GM12874 (cell line): Measurements from ENCODE around the gene KRT85.

Source experiments
- TF ChIP-seq, protein P1 (sequence below): IDR thresholded peaks from 2 replicates; pipeline ENCODE4 v1.5.1; 2011; ENCODE audit warnings: low read depth, mild to moderate bottlenecking, control low read depth, low read length, moderate library complexity; ENCODE audit not compliant: insufficient read depth

The KRT85 gene

DNA sequence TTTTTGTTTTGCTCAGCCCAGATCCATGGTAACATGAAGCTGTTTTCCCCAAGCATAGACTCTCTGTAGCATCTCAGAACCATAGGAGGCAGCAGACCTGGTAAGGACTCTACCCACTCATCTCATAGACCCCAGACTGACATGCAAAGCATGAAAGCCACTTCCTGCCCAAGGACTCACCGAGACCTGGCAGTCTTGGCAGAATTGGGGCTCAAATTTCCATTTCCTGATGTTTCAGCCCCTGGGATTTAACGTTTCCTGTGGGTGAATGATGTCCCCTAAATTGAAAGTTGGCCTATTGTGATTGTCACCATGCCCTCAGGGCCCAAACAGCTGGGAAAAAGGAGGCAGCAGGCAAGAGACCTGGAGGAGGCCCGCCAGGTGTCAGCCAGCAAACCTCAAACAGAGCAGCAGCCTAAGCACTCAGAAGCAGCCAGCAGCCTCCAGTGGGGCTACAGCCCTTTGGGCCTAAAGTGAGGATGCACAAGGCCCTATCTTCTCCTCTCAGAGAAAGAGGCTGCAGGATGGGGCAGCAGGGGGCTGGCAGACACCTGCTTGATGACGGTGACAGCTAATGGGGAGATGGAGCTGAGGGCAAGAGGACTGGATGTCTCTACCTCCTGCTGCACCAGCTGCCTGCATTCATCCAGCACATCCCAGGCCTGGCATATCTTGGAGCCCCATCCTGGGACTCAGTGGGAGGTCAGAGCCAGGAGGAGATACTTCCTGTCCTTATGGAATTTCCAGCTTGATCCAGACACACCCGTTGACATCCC, 8.5 kb downstream of the KRT85 start:
- TF ChIP-seq, protein P1, sequence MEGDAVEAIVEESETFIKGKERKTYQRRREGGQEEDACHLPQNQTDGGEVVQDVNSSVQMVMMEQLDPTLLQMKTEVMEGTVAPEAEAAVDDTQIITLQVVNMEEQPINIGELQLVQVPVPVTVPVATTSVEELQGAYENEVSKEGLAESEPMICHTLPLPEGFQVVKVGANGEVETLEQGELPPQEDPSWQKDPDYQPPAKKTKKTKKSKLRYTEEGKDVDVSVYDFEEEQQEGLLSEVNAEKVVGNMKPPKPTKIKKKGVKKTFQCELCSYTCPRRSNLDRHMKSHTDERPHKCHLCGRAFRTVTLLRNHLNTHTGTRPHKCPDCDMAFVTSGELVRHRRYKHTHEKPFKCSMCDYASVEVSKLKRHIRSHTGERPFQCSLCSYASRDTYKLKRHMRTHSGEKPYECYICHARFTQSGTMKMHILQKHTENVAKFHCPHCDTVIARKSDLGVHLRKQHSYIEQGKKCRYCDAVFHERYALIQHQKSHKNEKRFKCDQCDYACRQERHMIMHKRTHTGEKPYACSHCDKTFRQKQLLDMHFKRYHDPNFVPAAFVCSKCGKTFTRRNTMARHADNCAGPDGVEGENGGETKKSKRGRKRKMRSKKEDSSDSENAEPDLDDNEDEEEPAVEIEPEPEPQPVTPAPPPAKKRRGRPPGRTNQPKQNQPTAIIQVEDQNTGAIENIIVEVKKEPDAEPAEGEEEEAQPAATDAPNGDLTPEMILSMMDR: peak; percentile 9; the same call in 1 of the 2 replicates

DNA sequence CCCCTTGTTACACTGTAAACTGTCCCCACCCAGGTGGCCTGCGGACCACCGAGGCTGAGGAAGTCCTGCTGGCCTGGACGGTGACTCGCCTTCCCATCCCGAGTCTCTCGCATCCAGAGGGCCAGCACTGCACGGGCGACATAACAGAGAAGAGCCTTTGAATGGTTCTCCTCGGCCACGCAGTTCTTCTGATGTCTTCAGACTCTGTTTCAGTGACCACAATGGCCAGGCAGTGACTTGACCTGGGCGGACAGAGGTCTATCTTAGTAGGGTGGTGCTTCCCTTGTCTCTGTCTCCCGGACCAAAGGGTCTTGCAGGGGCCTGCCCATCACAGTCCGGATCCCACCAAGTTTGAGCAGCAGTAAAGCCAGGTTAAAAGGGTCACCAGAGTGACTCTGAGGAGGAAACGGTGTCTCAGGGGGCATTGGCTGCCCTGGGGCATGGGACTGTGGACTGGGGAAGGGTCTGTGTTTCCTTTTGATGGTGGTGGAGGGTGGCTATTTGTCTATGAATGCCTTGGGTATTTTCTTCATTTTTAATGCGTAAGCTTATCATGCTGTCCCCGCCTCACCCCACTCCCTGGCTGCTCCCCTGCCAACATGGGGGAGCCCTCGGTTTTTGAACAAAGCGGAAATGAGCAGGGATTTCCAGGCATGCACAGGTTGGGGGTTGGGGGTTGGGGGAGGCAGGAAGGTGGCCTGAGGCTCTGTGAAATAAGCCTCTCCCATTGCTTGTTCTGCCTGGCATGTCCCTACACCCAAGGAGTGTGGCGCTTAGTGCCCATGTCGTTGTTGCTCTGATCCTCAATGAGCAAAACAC, 10.3 kb downstream of the KRT85 start:
- TF ChIP-seq, protein P1: no peak

DNA sequence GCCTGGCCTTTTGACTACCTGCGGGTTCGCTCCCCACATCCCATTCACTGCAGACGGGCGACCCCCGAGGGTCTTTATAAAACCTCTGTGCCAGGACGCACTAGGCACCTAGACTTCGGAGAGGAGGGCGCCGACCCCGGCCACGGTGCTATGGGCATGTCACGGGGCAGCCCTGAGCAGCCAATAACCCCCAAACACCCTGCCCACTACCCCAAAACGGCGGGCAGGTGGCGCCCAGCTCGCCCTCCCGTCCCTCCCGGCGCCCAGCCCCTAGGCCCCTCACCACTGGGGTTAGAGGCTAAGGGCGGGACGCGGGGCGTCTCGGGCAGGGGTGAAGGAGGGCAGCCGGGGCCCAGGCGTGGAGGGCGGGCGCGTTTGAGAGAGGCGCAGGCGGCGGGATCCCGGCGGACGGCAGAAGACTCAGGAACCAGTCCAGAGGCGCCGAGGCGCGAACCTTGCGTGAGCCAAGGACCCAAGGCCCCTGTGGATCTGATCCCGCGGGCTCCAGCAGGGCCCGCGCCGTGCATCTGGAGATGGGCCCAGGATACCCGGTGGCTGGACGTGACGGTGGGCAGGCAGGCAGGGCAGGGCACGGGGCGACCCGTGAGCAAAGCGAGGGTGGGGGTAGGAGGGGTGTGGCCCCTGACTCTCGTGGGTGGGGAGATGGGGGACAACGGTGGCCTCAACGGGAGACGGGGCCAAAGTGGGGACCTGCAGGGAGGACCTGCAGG, 11.1 kb downstream of the KRT85 start:
- TF ChIP-seq, protein P1: no peak

DNA sequence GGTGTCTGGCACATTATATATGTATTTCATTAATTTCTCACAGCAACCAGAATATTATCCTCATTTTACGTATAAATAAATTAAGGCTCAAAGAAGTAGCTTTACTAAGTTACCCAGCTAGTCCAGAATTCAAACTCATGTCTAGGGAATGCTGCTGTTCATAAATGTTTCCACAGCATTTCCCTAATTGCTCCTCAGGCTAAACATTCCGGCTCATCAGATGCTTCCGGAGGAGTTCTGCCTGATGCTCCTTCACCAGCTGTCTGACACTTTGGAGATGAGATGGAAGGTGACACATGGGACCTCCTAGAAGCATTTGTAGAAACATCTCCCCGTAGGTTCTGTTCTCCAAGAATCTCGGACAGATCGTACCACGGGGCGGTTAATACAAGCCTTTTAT, 12.1 kb downstream of the KRT85 start:
- TF ChIP-seq, protein P1: no peak

DNA sequence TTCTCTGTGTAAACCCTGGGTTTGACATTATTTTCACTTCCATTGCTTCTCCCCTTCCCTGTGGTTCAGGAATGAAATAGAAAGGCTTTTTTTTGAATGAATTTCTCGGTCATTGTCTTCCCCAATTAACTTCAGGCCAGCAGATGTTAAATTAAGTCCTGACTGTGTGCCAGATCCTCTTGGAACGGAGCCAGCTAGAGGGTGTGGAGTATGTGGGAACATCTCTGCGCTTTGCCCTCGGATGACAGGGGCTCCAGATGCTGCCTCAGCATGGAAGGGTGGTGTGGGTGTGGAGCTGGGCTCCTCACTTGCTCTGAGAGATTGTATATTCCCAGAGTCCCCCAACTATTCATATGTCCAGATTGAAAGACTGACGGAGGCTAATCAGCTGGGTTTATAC, 13.1 kb downstream of the KRT85 start:
- TF ChIP-seq, protein P1: no peak

DNA sequence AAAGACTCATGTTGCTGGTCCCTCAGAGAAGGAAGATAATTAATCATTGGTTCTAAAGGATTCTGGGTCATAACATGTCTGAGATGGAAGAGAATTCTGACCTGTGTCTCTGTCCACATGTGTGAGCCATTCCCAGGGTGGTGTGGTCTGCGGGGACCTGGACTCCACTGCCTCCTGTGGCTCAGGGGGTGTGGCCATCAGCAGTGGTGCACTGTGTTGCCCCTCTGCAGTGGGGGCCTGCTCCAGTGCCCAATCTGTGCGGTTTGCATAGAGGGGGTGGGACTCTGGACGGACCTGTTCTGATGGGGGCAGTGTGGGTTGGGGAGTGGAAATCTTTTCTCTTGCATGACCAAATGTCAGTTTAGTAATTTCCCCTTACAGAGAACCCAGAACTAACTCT, 13.5 kb downstream of the KRT85 start:
- TF ChIP-seq, protein P1: no peak

DNA sequence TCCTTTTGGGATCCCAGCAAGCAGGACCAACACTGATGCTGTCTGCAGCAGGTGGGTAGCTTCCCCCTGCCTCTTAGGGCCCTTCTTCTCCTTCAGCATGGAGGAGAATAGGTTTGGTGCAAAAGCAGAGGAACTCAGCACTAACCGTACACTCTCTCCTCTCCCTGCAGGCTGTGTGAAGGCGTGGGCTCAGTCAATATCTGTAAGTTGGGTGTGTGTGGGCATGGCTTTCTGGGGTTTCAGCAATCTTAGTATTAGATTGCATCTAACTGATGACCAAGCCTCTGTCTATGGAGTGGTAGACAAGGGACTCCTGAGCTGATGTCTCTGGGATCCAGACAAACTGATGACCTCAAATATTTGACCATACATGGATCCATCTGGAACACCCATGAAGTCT, 14.3 kb downstream of the KRT85 start:
- TF ChIP-seq, protein P1: no peak
